ENCODE measurements around the gene PALM.
"Not testable (repeated sequence)": the region's sequence is repeated elsewhere in the genome, so short reads cannot be mapped to it uniquely, and the experiment has no call there.

PALM gene, protein sequence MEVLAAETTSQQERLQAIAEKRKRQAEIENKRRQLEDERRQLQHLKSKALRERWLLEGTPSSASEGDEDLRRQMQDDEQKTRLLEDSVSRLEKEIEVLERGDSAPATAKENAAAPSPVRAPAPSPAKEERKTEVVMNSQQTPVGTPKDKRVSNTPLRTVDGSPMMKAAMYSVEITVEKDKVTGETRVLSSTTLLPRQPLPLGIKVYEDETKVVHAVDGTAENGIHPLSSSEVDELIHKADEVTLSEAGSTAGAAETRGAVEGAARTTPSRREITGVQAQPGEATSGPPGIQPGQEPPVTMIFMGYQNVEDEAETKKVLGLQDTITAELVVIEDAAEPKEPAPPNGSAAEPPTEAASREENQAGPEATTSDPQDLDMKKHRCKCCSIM

DNA sequence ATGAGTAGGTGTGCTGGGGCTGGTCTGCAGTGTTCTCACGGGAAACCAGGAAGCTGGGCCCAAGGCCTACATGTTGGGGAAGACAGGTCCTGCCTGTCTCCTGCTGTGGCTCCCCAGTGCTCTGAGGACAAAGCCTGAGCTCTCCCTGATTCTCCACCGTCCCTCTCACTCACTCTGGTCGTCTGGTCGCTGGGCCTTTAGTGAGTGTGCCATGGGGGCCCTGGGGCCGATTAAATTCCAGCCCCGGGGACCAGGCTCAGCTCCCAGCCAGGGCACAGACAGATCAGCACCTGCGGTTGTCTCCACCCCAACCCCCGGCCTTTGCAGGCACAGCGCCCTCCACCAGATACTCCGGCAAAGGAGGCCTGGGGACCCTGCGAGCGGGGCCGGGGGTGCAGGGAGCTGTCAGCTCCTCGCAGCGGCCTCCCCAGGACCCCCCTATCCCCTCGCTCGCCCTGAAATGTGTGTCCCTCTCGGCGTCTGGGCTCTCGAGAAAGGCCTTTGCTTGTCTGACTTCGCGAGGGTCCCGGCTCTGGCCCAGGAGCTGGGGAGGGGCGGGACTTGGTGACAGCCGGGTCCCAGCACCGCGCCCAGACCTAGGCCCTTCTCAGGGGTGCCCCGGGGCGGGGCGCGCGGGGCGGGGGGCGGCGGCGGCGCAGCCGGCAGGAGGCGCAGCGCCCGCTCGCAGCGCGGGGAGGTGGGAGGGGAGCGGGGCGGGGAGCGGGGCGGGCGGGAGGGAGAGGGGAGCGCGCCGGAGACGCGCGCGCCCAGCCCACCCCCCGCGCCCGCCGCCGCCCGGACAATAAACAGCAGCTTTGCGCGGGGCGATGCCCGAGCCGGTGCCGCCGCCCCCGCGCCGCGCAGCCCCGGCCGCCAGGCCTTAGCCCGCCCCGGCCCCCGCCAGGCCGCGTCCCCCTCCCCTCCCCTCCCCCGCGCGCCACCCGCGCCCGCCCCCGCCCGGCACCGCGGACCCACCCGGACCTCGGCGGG, at the start of gene PALM:
Gene PALM, plus strand, starts transcription at position 782 of the 990 bp plus-strand sequence. CDS start 212 bp downstream, outside the sequence.
- no peak for DNase-seq (ENCODE audit: low read depth)

DNA sequence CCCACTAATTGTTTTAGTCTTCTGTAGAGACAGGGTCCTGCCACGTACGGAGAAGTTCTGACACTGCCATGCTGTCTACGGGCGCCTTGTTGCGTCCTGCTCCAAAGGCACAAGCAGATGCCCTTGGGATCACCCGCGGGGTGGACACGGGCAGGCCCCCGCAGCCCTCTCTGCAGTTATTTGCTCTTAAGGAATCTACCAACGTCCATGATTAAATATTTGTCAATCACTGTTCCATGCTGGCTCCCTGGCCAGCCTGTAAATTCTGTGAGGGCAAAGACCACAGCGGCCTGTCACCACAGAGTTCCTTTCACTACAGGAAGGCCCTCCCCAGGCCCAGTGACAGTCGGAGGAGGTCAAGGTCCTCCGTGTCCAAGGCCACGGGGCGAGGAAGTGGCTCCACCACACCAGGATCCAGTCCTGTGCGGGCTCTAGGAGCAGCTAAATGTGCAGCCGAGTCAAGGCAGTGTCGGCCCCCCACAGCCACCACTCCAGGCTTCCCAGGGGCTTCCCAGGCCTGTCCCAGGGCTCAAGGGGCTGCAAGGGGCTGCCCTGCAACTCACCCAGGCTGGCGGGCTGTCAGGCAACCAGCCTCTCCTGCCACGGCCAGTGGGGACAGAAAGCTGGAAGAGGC, 47.8 kb upstream of the PALM start:
- no peak for DNase-seq (ENCODE audit: low read depth)

DNA sequence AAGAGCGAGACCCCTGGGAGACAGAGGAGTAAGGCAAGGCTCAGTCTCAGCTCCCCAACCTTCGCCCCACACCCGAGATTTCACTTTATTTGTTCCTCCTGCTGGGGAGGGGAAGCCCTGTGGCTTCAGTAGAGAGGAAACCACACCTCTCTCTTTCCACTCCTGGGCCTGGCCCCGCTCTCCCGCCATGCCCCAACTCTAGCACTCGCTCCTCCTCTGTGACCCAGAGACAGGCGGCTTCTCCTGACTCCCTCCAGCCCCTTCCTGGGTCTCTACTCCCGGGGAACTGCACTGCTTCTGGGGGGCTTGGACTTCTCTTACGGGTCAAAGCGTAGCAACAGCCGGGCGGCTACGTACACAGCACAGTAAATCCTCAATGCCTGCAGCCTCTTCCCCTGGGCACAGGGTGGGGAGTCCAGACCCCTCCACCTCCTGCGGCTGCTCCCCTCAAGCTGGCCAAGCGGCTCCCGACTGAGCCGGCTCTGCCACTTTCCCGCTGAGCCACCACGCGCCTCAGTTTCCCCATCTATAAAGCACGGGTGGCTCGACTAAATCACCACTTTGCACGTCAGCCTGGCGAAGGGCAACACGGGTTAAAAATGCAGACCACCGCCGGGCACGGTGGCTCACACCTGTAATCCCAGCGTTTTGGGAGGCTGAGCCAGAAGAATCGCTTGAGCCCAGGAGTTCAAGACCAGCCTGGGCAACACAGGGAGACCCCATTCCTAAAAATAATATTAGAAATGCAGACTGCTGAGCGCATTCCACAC, 47.1 kb upstream of the PALM start:
- no peak for DNase-seq (ENCODE audit: low read depth)

DNA sequence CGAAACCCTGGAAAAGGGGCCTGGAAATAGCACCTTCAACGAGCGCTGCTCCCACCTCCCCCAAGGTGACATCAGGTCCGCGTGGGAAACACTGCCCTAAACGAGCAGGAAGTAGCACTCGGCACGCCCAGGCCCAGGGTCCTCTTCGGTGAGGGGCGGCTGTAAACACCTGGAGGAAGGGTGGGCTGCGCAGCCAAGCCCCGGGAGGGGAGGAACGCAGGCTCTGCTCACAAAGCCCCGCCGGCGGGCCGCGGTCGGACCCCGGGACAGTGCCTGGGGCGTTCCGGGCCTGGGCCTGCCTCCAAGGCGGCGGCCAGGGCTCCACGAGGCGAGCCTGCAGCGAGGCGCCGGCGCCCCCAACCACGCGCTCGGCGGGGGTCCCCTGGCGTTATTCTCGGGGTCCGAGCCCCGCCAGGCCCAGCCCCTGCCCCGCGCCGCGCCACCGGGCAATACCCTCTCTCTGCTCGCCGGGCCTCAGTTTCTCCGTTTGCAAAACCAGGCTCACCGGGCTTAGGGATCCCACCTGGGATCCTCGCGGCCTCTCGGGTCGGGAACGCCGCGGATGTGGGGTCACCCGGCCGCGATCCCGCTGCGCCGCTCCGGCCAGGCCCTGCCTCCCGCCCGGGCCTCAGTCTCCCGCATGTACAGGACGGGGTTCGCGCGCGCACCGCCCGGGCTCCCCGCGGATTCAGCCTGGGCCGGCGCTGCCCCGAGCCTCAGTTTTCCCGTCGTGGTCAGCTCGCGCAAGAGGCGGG, 46.4 kb upstream of the PALM start:
- no peak for DNase-seq (ENCODE audit: low read depth)

DNA sequence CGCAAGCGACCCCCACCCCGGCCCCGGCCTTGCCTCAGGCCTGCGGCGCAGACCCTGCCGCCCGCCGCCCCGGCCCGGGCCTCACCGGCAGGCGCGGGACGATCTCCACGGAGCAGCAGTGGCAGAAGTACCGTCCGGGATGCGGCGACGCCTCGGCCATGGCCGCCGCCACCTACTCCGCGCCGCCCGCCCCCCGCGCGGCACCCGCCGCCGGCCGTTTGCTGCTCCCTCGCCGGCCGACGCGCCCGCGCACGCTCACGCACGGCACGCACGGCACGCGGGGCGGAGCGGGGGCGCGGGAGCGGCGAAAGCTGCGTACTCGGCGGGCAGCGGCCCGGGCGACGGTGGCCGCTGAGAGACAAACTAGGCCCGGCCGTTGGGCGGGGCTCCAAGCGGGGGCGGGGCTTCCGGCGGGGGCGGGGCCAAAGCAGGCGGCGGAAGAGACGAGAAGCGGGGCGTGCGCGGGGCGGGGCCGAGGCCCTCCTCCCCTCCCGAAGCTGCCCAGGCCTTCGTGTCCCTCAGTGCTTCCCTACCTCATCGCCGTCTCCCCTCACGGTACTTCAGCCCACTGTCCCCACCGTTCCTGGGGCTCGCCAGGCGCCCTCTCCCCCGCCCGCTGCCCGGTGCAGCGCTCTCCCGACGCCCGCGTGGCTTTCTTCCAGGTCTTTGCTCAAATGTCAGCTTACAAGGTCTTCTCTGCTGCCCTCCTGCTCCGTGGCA, 45.6 kb upstream of the PALM start, which contains the start of gene RNF126:
Gene RNF126, minus strand, starts transcription at position 253 of the 720 bp plus-strand sequence. Its CDS starts 93 bp downstream, at position 160.
- peak; percentile 98 for DNase-seq (ENCODE audit: low read depth)

DNA sequence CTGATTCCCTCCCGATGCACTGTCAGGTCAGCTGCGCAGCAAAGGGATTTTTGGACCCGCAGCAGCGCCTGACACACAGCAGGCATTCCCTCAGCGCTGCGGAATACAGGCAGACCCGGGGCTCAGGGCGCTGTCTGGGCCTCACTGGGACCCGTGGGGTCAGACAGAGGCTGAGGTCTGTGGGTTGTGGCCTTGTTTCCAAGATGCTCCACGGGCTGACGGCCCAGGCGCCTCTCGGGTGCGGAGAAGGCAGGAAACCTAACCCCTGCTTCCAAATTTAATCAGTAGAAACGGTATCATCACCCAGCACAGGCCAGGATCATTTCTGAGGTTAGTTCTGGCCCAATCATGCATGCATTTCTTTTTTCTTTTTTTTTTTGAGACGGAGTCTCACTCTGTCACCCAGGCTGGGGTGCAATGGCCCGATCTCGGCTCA, 45.0 kb upstream of the PALM start:
- DNase-seq (ENCODE audit: low read depth): no peak

DNA sequence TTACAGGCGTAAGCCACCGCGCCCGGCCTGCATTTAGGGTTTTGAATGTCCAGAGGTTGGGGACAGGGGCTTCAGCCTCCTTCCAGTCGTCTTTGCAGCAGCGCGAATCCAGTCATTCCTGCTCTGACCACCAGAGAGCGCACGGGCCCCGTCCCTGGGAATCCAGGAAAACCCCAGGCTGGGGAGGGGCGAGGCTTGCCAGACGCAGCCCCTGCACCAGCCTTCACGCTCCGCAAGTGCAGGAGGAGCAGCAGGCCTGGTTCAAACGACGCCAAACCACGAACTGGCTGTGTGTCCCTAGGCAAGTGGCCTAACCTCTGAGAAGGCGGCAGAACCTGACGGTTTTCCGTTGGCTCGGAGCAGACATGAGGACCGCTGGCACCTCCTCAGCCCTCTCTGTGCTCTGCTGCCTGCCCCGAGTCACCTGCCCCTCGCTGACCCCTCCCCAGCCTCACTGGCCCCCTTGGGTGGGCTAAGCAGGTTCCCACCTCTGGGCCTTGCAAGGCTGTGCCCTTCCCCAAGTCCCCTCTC, 43.8 kb upstream of the PALM start:
- DNase-seq (ENCODE audit: low read depth): peak; percentile 59

DNA sequence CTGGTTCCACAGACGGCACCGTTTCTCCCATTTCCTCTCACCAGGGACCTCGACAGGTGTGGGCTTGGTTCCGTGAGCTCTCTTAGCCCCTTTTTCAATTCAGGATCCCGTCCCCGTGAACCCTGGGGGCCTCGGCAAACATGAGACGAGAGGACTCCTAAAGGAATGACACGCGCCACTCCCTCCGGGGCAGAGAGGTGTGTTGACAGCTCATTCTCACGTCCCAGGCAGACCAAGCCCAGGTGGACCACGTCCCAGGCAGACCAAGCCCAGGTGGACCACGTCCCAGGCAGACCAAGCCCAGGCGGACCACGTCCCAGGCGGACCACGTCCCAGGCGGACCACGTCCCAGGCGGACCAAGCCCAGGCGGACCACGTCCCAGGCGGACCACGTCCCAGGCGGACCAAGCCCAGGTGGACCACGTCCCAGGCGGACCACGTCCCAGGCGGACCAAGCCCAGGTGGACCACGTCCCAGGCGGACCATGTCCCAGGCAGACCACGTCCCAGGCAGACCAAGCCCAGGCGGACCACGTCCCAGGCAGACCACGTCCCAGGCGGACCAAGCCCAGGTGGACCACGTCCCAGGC, 41.7 kb upstream of the PALM start:
- not testable (repeated sequence) for DNase-seq (ENCODE audit: low read depth)

DNA sequence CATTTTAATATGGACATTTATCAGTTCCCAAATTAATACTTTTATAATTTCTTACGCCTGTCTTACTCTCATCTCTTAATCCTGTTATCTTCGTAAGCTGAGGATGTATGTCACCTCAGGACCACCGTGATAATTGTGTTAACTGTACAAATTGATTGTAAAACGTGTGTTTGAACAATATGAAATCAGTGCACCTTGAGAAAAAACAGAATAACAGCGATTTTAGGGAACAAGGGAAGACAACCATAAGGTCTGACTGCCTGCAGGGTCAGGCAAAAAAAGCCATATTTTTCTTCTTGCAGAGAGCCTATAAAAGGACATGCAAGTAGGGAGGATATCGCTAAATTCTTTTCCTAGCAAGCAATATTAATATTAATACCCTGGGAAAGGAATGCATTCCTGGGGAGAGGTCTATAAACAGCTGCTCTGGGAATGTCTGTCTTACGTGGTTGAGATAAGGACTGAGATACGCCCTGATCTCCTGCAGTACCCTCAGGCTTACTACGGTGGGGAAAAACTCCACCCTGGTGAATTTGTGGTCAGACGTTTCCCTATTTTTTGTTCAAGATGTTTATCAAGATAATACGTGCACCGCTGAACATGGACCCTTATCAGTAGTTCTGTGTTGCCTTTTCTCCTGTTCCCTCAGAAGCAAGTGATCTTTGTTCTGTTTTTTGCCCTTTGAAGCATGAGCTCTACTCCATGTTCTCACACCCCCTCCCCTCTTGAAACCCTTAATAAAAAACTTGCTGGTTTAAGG, 39.9 kb upstream of the PALM start:
- not testable (repeated sequence) for DNase-seq (ENCODE audit: low read depth)

DNA sequence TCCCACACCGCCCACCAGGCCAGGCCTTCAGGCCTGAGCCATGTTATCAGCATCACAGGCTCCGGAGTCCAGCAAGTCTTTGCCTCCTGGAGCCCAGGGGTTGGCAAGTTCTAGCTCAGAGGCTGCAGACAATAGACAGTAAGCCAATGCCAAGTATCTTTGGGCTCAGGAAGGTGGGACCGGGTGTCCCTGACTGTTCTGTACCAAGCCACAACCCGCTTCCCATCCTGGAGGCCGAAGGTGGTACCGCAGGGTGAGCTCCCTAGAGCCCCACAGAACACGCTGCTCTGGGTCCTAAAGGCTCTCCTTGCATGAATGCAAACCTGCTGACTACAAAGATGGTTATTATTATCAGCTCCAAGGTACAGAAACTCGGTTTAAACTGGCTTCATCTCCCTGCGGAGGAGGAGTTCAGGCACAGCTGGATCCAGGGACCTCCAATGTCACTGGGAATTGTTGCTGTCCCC, 38.1 kb upstream of the PALM start:
- no peak for DNase-seq (ENCODE audit: low read depth)

DNA sequence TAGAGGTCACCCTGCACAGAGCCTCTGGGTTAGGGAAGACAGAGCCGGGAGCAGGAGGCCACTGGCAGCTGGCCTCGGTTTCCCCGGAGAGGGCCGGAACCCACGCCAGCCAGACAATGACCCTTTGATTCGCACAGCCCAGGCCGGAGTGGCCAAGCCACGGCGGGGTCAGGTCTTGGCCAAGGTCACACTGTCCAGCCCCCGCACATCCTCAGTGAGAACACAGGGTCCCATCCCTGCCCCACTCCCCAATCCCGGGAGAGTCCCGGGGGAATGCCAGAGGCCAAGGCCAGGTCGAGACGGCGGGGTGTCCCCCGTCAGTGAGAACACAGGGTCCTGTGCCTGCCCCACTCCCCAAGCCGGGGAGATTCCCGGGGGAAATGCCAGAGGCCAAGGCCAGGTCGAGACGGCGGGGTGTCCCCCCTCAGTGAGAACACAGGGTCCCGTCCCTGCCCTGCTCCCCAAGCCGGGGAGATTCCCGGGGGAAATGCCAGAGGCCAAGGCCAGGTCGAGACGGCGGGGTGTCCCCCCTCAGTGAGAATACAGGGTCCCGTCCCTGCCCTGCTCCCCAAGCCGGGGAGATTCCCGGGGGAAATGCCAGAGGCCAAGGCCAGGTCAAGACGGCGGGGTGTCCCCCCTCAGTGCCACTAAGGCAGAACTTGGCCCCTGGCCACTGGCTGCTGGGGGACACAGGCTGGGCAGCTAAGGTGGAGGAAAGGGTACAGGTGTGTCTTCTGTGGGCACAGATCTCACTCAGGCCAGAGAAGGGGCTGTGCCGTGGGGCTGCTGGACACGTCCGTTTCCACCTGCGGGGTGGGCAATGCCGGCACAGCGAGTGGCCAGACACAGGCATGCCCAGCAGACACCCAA, 34.2 kb upstream of the PALM start:
- DNase-seq (ENCODE audit: low read depth): no peak

DNA sequence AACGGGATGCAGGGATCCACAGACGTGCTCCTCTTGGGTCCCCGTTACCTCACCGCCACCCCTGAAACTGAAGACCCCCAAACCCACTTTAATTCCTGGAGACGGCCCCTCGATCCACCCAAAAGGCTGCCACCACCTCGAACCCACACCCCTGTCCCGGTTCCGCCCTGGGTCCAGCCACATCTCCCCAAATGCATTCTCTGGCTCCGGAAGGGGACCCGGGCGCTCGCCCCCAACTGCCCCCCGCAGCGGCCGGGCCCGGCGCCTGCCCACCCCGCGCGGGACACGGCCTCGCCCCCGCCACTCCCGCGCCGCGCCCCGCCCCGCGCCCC, 32.8 kb upstream of the PALM start:
- DNase-seq (ENCODE audit: low read depth): no peak

DNA sequence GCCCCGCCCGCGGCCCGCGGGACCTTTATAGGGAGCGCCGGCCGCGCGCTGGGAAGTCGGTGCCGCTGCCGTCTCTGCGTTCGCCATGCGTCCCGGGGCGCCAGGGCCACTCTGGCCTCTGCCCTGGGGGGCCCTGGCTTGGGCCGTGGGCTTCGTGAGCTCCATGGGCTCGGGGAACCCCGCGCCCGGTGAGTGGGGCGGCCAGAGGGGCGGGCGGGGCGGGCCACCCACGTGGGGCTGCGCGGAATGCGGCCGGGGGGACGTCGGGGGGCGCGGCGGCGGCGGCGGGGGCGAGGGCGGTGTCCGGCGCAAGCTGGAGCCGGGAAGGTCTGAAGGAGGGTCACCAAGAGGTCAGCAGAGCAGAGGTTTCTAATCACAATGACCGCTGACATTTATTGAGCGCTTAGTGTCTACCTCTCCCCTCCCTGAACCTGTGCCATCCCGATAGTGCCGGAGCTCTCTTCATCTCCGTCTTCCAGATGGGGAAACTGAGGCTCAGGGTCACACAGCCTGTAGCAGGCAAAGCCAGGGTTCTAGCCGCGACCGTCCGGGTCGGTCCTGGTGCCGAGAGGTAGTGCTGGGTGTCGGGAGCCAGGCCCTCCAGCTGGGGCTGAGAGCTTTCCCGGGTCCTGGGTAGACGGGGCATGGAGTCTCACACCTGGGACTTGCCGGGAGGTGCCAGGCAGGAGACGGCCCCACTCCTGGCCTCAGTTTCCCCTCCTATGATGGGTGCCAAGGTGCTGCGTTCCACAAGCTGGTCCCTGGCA, 32.2 kb upstream of the PALM start, which contains the start of gene FSTL3:
Gene FSTL3, plus strand, starts transcription at position 54 of the 767 bp plus-strand sequence. Its CDS starts 32 bp downstream, at position 86.
- DNase-seq (ENCODE audit: low read depth): no peak

DNA sequence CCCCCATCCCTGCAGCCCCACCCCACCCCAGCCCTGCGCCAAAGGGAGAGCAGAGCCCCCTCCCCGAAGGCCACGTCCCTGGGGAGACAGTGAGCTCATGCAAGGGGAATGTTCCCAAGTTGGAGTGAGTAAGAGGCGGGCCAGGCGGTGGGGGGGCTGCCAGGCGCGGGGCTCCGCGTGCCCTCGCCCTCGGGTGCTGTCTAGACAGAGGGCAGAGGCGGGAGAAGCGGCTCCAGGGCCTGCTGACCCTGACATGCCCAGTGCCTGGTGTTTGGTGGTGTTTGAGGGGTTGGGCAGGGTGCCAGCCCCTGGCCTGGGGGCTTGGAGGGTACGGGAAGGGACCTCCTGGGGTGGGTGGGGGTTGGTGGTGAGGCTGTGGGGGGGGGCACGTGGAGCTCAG, 31.5 kb upstream of the PALM start:
- no peak for DNase-seq (ENCODE audit: low read depth)

DNA sequence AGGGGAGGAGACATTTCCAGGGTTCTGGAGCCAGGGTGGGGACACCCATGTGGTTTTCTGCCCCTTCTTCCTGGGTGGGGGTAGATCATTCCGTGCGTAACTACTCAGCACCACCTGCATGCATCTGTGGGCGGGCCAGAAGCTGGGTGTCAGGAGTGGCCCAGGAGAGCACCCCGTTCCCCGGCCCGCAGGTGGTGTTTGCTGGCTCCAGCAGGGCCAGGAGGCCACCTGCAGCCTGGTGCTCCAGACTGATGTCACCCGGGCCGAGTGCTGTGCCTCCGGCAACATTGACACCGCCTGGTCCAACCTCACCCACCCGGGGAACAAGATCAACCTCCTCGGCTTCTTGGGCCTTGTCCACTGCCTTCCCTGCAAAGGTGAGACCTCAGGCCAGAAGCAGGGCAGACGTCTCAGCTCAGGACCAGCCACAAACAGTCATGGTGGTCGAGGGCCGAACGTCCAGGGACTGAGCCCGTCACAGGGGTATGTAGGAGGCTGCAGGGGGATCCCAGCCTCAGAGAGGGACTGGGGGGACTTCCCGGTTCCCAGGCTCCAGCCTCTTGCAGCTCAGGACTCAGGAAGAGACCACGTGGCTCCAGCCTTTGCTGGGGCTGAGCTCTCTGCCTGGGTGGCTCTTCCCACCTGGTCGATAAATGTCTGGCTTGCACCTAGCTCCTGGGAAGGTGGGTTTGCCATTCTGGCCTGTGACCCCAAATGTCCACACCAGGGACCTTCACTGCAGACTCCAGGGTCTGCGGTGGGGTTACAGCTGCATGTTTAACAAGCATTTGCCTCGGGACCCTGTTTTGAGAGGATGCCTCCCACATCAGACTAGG, 30.9 kb upstream of the PALM start:
- no peak for DNase-seq (ENCODE audit: low read depth)
